Measurements from ENCODE around the gene ZNF319. TPM values are rescaled to one million over a fixed set of nuclear protein-coding genes. Genes with fewer than 3 reads are reported as not detected.
A peak's percentile ranks its signal among the peaks of the same experiment; 100 is the strongest.

Gene ZNF319
- total RNA-seq, 1 donor, result 4.3 TPM

DNA sequence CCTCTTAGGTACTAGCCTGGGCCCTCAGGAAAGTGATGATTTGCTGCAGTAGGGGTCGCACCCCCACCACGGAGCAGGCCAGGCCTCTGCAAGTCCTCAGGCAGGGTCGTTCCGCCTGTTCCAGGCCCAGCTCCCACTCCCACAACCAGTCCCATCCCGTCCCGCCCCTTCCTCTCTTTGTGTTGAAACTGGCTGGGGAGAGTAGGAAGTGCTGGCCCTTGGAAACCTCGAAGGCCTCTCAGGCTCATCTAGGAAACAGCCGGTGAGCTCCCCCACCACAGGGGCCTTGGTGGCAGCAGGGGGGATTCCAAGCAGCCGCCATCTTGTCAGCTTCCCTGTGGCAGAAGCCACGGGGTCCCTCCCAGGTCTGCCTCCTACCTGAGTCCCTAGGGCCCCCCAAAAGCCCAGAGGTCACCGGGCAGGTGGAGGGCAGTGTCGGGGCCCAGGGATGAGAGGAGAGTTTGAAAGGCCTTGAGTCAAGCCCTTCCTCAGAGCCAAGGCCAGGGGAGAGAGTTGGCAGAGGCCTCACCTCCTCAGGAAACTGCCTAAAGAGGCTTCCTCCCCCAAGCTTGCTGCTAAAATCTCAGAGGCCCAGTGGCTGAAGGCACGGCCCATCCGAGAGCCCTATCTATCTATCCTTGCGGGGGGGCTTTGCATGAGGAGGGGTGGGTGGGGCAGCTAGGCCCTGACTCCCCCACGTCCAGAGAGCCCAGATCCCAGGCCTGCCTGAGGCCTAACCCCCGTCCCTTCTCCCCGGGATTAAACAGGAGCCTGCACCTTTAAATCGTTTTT lies 47.3 kb upstream of the ZNF319 start:
- peak; percentile 80 for DNase-seq (ENCODE audit: insufficient read length, low spot score, missing footprints)
- Histone ChIP-seq H3K79me2 (ENCODE audit: insufficient read depth, low read length) (no peaks in the 10 kb centered on the region), H3K36me3 (ENCODE audit: insufficient read depth, low read length) (no peaks in the 10 kb centered on the region), H3K9me3 (ENCODE audit: low read depth, low read length) (no peaks in the 10 kb centered on the region), H3K4me3 (ENCODE audit: insufficient read depth, low read length) (no peak overlapping the region), H3K27me3 (ENCODE audit: insufficient read depth, low read length) (no peaks in the 10 kb centered on the region), H3K27ac (ENCODE audit: low read depth, low read length) (no peak overlapping the region), H4K20me1 (ENCODE audit: insufficient read depth, low read length) (no peaks in the 10 kb centered on the region), H3K4me1 (ENCODE audit: insufficient read depth, low read length) (no peaks in the 10 kb centered on the region), H2AFZ (ENCODE audit: low read length) (no peak overlapping the region), H3K4me2 (ENCODE audit: insufficient read depth, low read length) (no peak overlapping the region)
- TF ChIP-seq, protein P1, sequence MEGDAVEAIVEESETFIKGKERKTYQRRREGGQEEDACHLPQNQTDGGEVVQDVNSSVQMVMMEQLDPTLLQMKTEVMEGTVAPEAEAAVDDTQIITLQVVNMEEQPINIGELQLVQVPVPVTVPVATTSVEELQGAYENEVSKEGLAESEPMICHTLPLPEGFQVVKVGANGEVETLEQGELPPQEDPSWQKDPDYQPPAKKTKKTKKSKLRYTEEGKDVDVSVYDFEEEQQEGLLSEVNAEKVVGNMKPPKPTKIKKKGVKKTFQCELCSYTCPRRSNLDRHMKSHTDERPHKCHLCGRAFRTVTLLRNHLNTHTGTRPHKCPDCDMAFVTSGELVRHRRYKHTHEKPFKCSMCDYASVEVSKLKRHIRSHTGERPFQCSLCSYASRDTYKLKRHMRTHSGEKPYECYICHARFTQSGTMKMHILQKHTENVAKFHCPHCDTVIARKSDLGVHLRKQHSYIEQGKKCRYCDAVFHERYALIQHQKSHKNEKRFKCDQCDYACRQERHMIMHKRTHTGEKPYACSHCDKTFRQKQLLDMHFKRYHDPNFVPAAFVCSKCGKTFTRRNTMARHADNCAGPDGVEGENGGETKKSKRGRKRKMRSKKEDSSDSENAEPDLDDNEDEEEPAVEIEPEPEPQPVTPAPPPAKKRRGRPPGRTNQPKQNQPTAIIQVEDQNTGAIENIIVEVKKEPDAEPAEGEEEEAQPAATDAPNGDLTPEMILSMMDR (IDR thresholded peaks at IDR 0.05; ENCODE audit: extremely low read depth, low read depth, low read length), result no peak

DNA sequence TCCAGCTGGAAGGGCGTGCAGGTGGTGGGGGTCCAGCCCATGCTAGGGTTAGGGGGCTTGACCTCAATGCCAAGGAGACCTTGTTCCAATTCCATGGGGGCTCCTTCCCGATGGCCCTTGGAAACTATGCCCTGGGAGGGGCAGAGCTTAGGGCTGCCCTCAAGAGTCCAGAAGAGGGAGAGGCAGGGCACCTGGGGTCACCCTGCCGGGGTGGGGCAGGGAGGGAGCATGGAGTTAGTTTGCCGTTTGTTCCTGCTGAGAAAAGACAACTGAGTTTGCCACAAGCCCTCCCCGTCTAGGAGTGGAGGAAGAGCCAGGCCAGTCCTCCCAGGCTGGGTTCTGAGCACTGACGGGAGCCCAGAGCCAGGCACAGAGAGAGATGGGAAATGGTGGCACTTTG lies 46.5 kb upstream of the ZNF319 start:
- Histone ChIP-seq H3K4me1 (ENCODE audit: insufficient read depth, low read length) (no peaks in the 10 kb centered on the region), H3K79me2 (ENCODE audit: insufficient read depth, low read length) (no peaks in the 10 kb centered on the region), H3K4me3 (ENCODE audit: insufficient read depth, low read length) (no peak overlapping the region), H3K9me3 (ENCODE audit: low read depth, low read length) (no peaks in the 10 kb centered on the region), H3K27ac (ENCODE audit: low read depth, low read length) (no peak overlapping the region), H3K27me3 (ENCODE audit: insufficient read depth, low read length) (no peaks in the 10 kb centered on the region), H4K20me1 (ENCODE audit: insufficient read depth, low read length) (no peaks in the 10 kb centered on the region), H2AFZ (ENCODE audit: low read length) (no peak overlapping the region), H3K36me3 (ENCODE audit: insufficient read depth, low read length) (no peaks in the 10 kb centered on the region), H3K4me2 (ENCODE audit: insufficient read depth, low read length) (no peak overlapping the region)
- DNase-seq (ENCODE audit: insufficient read length, low spot score, missing footprints), result peak; percentile 85
- TF ChIP-seq, protein P1 (IDR thresholded peaks at IDR 0.05; ENCODE audit: extremely low read depth, low read depth, low read length), result no peak

DNA sequence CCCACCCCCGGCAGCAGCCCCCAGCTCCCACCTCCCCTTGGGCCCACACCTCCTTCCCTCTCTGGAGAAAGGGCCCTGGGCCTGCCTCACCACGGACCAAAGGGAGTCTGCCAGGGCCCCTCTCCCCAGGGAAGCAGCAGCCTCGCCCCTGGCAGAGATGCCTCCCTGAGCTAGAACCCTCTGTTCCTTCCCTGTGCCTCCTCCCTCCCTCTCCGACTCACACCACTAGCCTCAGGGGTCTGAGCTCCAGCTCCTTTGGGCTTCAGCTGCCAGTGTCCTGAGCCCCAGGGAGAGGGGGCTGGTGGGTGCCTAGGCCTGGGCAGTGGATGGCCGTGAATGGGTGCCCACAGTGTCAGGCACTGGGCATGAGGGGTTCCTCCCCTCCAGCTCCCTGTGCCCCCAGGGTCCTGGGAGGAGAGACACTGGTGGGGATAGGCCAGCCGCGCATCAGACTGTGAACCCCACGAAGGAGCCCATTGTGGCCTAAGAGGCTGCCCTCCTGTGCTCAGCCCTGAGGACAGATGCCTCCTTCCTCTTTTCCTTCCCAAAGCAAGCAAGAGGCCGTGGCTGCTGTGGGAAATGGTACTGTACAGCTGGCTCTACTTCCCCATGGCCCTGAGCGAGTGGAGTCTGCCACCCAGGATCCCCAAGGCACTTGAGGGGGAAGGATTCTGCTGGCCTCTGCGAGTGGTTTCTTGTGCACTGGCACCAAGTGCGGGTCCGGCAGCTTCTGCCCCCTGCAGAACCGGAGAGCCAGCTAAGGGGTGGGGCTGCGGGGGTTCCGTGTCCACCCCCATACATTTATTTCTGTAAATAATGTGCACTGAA lies 45.8 kb upstream of the ZNF319 start:
- Histone ChIP-seq H3K27ac (ENCODE audit: low read depth, low read length) (no peak overlapping the region), H3K36me3 (ENCODE audit: insufficient read depth, low read length) (no peaks in the 10 kb centered on the region), H3K9me3 (ENCODE audit: low read depth, low read length) (no peaks in the 10 kb centered on the region), H3K4me3 (ENCODE audit: insufficient read depth, low read length) (no peak overlapping the region), H3K4me2 (ENCODE audit: insufficient read depth, low read length) (no peak overlapping the region), H4K20me1 (ENCODE audit: insufficient read depth, low read length) (no peaks in the 10 kb centered on the region), H3K4me1 (ENCODE audit: insufficient read depth, low read length) (no peaks in the 10 kb centered on the region), H3K79me2 (ENCODE audit: insufficient read depth, low read length) (no peaks in the 10 kb centered on the region), H3K27me3 (ENCODE audit: insufficient read depth, low read length) (no peaks in the 10 kb centered on the region), H2AFZ (ENCODE audit: low read length) (no peak overlapping the region)
- TF ChIP-seq, protein P1 (IDR thresholded peaks at IDR 0.05; ENCODE audit: extremely low read depth, low read depth, low read length), result no peak
- peak; percentile 91 for DNase-seq (ENCODE audit: insufficient read length, low spot score, missing footprints)

DNA sequence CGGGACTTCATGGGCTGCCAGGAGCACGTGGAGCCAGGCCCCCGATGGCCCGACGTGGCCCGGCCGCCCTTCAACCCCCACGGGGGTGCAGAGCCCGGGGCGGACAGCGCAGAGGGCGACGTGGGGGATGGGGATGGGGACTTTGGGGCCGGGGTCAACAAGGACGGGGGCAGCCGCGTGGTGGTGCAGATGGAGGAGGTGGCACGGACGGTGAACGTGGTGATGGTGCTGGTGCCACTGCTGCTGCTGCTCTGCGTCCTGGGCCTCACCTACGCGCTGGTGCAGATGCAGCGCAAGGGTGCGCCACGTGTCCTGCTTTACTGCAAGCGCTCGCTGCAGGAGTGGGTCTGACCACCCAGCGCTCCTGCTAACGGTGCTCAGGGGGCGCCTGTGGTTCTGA lies 44.6 kb upstream of the ZNF319 start:
- peak; percentile 84 for DNase-seq (ENCODE audit: insufficient read length, low spot score, missing footprints)
- TF ChIP-seq, protein P1 (IDR thresholded peaks at IDR 0.05; ENCODE audit: extremely low read depth, low read depth, low read length), result no peak
- Histone ChIP-seq H3K27me3 (ENCODE audit: insufficient read depth, low read length) (no peaks in the 10 kb centered on the region), H3K4me2 (ENCODE audit: insufficient read depth, low read length) (no peak overlapping the region), H4K20me1 (ENCODE audit: insufficient read depth, low read length) (no peaks in the 10 kb centered on the region), H3K27ac (ENCODE audit: low read depth, low read length) (no peak overlapping the region), H3K79me2 (ENCODE audit: insufficient read depth, low read length) (no peaks in the 10 kb centered on the region), H3K4me1 (ENCODE audit: insufficient read depth, low read length) (no peaks in the 10 kb centered on the region), H3K4me3 (ENCODE audit: insufficient read depth, low read length) (no peak overlapping the region), H3K9me3 (ENCODE audit: low read depth, low read length) (no peaks in the 10 kb centered on the region), H2AFZ (ENCODE audit: low read length) (no peak overlapping the region), H3K36me3 (ENCODE audit: insufficient read depth, low read length) (no peaks in the 10 kb centered on the region)
